ENCODE data around the gene REG3G.
"Not testable (repeated sequence)": the region's sequence is repeated elsewhere in the genome, so short reads cannot be mapped to it uniquely, and the experiment has no call there.

The REG3G gene

DNA sequence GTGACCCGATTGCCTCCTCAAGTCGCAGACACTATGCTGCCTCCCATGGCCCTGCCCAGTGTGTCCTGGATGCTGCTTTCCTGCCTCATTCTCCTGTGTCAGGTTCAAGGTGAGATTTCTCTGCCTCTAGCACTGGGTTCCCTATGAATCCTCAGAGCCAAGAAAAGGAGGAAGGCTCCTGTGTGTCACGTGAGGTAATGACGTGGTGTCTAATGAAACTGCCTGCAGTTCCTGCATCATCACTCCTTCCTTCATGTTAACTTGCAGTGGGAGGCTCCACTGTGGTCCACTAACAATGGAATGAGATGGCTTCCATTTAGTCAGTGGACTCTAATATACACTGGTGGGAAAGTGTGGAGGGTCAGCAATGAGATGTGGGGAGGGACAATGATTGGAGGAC, 559 bp downstream of the REG3G start:
- DNase-seq, result no peak

DNA sequence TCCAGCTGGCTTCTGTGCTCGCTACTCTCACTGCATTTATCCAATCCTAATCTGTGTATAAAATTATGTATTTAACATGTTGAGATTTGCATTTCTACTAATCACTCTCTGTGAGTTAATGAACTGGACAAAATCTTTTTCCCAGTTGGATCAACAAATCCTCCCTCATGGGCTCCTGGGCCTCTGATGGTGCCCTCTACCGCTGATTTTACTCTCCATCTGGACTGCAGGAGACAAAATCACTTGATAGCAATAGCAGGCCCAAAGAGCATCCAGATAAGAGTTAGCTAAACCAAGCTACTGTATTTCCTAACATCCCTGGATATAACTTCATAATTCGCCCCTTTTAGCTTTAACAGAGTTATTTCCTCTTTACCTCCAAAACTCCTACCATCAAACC, 14.4 kb downstream of the REG3G start:
- DNase-seq, result no peak

DNA sequence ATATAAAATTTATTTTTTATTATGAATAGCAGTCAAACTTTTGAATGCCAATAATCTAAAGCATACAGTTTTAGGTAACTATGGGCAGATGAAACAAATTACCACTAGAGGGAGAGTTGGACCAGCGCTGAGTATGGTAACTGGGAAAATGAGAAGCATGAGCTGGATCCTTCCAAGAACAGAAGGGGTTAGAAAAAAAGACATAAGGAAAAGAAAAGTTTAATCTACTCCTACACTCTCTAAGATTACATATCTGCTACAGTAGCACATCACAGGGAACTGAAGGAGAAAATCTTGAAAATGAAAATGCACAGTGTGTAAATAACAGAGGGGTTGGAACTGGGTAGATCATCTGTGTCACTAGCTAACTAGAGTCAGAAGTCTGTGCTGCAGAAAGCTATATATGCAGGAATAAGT, 15.5 kb downstream of the REG3G start:
- DNase-seq, result no peak

DNA sequence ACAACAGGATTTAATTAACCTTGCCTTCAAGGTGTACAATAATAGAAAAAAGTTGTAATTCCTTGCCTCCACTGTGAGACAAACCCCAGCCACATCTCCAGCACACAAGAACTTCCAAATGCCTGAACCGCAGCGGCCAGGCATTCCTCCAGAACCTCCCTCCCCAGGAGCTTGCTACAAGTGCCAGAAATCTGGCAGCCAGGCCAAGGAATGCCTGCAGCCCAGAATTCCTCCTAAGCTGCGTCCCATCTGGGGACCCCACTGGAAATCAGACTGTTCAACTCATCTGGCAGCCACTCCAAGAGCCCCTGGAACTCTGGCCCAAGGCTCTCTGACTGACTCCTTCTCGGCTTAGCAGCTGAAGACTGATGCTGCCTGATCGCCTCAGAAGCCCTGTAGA, 28.0 kb downstream of the REG3G start:
- DNase-seq, result not testable (repeated sequence)

DNA sequence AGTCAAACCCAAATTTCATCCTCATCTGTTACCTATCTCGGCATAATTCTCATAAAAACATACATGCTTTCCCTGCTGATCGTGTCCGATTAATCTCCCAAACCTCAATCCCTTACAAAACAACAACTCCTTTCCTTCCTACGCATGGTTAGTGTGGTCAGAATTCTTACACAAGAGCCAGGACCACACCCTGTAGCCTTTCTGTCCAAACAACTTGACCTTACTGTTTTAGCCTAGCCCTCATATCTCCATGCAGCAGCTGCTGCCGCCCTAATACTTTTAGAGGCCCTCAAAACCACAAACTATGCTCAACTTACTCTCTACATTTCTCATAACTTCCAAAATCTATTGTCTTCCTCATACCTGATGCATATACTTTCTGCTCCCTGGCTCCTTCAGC, 29.3 kb downstream of the REG3G start:
- DNase-seq, result not testable (repeated sequence)

DNA sequence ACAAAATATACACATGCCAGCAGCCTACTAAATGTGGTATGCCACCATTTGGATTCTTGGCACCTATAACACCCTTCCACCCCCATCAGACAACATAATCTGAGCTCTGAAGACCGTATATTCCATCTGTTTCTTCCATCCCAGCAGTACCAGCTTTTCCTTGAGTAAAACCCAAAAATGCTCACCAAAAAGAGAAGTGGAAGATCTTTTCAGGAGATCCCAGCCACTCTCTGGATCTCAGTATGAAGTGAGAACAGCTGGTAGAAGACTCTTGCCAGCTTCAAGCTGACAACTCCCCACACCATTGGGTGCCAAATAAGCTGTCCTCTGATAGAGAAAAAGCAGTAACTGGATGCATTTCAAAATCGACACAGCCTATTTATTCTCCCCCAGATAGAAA, 39.7 kb downstream of the REG3G start:
- DNase-seq, result no peak

DNA sequence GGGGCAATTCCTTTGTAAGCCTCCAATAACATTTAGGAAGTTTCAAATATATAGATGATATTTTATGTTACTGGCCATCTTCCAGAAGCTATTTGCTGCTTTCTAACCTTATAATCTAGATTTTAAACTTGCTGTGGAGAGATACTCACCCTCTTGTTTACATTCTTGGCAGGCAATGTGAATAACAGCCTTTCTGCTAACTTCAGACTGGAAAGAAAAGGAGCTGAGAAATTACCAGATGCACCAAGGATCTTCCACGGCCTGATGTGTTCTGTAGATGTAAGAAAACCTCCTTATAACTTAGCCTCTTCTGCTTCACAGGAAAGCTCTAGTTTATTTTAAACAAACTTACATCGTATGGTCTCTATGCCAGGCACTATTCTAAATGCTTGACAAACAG, 45.6 kb downstream of the REG3G start:
- DNase-seq, result no peak

All from stimulated activated CD4-positive, alpha-beta T cell treated with anti-CD3 and anti-CD28 coated beads, Interleukin-4, amount 100 ng/mL, for 1 hour (primary cell).